ENCODE results near the gene PIGU. TPM values are rescaled to one million over a fixed set of nuclear protein-coding genes. Genes with fewer than 3 reads are reported as not detected.

Gene PIGU
- total and polyA plus RNA-seq, 2 of the 13 experiments (the other 11 are each of a cell fraction or from before 2014, with no cell fraction given): 45.5 to 231 TPM

- peak; percentile 97 for TF ChIP-seq ZNF430 (CRISPR knock-in tag; IDR thresholded peaks at IDR 0.05)
- TF ChIP-seq DBP (CRISPR knock-in tag; IDR thresholded peaks at IDR 0.05; ENCODE audit: not compliant biosample characterization): no peak
- TF ChIP-seq ZNF678 (CRISPR knock-in tag; IDR thresholded peaks at IDR 0.05): peak; percentile 4; the same call in 1 of the 2 replicates
- peak; percentile 97 for TF ChIP-seq PBX2 (CRISPR knock-in tag; IDR thresholded peaks at IDR 0.05)
- no peak for TF ChIP-seq ZNF256 (CRISPR knock-in tag; conservative IDR thresholded peaks at IDR 0.05)
- TF ChIP-seq JDP2 (CRISPR knock-in tag; IDR thresholded peaks at IDR 0.05; ENCODE audit: borderline replicate concordance): no peak
- no peak for TF ChIP-seq ZNF180 (CRISPR knock-in tag; IDR thresholded peaks at IDR 0.05; ENCODE audit: borderline replicate concordance, low read depth)
- TF ChIP-seq HOMEZ (CRISPR knock-in tag; IDR thresholded peaks at IDR 0.05; ENCODE audit: low read depth): peak; percentile 52
- peak; percentile 93 for TF ChIP-seq ETV6 (CRISPR knock-in tag; conservative IDR thresholded peaks at IDR 0.05)
- TF ChIP-seq MEF2D (CRISPR knock-in tag; IDR thresholded peaks at IDR 0.05): peak; percentile 93
- TF ChIP-seq RFX3 (CRISPR knock-in tag; IDR thresholded peaks at IDR 0.05): peak; percentile 48
- peak; percentile 70 for TF ChIP-seq CREB1 (IDR thresholded peaks at IDR 0.05)
- TF ChIP-seq CREB1 (CRISPR knock-in tag; IDR thresholded peaks at IDR 0.05): no peak
- TF ChIP-seq POGZ (CRISPR knock-in tag; IDR thresholded peaks at IDR 0.05): peak; percentile 86
- peak; percentile 81; the same call in 1 of the 2 replicates for TF ChIP-seq ZNF276 (CRISPR knock-in tag; IDR thresholded peaks at IDR 0.05; ENCODE audit: low read depth)
- peak; percentile 40; the same call in 1 of the 2 replicates for TF ChIP-seq CAMTA2 (CRISPR knock-in tag; IDR thresholded peaks at IDR 0.05; ENCODE audit: borderline replicate concordance)
- peak; percentile 4 for TF ChIP-seq TBL1XR1 (IDR thresholded peaks at IDR 0.05; ENCODE audit: borderline replicate concordance, low read length, partially characterized antibody)
- TF ChIP-seq MXD3 (CRISPR knock-in tag; IDR thresholded peaks at IDR 0.05): peak; percentile 95
- no peak; the same call in 1 of the 2 replicates for TF ChIP-seq ZNF788 (CRISPR knock-in tag; IDR thresholded peaks at IDR 0.05; ENCODE audit: borderline replicate concordance)
- no peak for TF ChIP-seq SNRNP70 (IDR thresholded peaks at IDR 0.05; ENCODE audit: low read depth, low read length)
- no peak for TF ChIP-seq ZNF138 (CRISPR knock-in tag; IDR thresholded peaks at IDR 0.05; ENCODE audit: low read depth)
Observed at GRCh38 chr20:34516247-34517113, 160.4 kb downstream of the PIGU start, which contains the start of gene DYNLRB1 (continued).
